GM21576 (cell line): ENCODE results near the gene ZNF282.
A peak's percentile ranks its signal among the peaks of the same experiment; 100 is the strongest.

Experiments
- ATAC-seq: cut with Tn5 transposase; IDR thresholded peaks from one replicate; pipeline ENCODE4 v1.9.1; 2021; ENCODE audit warnings: mild to moderate bottlenecking, moderate library complexity; ENCODE audit not compliant: unreplicated experiment

ZNF282 gene

DNA sequence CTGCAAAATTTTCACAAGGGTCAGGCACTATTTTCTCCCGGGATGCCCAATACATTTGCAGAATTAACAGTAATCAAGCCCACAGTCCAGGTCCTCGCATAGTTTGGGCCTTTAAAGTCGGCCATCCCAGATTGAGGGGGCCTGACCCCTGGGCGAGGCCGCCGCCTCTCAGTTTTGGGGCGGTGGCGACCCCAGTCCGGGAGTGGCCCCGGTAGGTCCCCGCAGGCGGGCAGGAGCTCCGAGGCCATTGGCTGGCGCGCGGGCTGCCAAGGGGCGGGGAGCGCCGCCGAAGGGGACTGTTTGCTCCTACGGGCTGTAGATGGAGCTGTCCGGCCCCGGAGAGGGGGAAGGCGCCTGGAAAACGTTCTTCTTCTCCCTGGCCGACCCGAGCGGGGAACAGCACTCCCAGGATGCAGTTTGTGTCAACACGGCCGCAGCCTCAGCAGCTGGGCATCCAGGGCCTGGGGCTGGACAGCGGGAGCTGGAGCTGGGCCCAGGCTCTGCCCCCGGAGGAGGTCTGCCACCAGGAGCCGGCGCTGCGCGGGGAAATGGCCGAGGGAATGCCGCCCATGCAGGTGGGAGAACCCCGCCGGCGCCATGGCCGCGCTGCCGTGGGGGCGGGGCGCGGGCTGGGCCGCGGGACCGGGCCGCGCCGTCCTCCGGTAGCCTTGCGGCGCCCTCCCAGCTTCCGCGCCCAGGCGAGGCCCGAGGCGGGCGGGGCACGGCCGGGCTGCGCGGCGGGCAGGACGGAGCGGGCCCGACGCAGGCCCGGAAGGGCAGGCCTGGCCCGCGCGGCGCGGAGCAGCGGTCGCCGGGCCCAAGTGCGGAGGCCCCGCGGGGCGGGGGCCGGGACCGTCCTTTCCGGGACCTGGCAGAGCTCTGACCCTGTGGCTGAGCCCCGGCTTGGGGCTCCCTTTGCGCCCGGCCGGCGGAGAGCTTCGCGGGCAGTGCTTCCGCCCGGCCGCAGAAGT, at the start of gene ZNF282:
ZNF282 (plus strand) TSS at position 367 of the 971 bp plus-strand sequence; CDS start at position 411, 44 bp downstream.
- peak; percentile 89 for ATAC-seq

DNA sequence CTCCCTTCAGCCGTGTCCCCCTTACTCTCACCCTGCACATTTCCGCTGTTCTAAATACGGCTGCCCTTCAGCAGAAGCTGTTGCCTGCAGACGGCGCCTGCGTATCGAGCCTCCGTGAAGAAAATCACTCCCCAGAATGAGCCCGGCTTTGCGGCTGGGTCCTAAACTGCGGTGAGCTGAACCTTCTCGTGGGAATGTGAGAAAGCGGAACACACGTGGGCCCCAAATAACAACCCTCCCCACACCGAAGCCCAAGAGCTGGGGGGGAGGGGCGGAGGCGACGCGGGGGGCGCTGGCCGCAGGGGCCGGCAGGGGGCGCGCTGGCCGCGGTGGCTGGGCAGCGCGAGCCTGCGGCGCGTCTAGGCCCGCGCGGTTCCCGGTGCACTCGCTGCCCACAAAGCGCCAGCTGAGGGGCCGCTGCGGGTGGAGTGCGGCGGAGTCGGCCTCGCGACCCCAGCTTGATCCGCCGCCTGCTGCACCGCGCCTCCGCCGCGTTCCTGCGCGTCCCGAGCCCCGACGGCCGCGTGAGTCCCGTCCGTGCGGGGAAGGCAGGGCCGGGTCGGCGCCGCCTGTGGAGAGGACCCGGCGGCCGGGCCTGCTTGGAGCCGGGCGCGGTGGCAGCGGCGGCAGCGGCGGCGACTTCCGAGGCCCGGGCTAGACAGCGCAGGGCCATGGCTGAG, 48.1 kb upstream of the ZNF282 start, which contains the start of gene ZNF398:
ZNF398 (plus strand) TSS at position 382 of the 680 bp plus-strand sequence; CDS start at position 672, 290 bp downstream.
- ATAC-seq, result peak; percentile 62

DNA sequence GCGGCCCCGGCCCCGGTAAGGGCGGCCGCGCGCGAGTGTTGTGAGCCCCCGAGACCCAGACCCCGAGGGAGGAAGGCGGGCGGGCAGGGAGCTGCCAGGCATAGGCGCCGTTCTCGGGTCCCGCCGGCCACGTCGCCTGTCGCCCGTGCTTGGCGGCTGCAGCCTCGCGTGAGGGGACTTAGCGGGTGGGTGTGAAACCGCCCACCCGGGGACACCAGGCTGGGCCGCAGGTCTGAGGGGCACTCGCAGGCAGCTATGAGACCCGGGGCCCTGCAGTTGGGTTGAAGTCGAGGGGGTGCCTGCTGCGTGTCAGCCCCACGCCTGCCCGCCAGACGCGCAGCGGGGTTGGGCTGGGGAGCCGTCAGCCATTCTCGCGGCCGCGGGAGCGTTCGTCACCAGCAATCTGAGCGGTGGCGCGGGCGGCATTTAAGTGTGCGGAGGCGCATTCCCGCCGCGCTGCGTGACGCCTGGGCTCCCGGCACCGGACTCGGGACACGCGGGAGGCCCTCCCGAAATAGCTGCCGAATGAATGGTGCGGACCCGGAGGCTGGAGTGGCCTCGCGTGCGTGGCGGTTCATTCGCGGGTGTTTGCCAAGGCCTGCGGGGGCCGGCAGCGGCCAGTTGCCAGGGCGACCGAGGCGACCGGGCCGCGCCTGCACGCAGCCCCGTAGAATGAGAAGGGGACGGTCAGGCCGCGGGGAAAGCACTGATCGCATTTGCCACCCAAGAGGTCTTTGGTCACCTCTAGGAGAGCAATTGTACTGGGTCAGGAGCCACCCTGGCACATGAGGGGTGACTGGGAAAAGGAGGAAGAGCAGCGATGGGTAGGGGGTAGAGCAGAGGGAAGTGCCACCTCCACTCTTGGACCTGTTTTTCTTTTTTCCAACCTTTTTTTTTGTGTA, 47.3 kb upstream of the ZNF282 start:
- ATAC-seq, result peak; percentile 29

DNA sequence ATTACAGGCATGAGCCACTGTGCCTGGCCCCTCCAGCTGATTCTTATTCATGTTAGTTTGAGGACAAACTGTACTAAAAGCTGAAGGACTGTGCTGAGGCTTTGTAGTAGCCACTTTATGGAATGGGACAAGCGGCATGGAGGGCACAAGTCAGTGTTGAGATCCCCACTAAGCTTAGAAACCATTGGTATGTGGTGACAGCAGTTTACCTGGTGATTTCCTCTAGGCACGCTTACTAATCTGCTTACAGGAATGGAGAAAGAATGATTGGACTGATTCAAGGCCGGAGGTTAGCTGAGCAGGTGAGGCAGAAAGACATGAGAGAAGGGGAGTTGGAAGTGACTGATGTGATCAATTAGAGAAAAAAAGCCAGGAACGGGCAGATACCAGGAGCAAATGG, 44.4 kb upstream of the ZNF282 start:
- no peak for ATAC-seq

DNA sequence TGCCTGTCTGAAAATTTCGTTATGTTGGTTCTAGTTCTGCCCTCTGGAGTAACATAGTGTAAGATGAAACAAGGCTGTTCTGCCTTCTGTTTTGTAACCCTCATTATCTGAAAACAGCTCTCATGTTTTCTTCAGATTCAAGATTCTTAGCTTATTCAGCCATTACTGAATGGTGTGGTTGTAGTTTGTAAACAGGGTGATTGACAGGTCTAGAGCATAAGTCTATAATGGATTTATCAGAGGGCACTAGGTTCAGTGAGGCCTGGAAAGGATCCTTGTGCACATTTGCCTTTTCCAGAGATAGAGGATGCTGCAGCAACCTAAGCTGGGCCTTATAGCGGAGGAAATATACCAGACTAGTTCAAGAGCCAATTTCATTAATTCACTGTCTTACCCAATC, 42.0 kb upstream of the ZNF282 start:
- ATAC-seq, result no peak

DNA sequence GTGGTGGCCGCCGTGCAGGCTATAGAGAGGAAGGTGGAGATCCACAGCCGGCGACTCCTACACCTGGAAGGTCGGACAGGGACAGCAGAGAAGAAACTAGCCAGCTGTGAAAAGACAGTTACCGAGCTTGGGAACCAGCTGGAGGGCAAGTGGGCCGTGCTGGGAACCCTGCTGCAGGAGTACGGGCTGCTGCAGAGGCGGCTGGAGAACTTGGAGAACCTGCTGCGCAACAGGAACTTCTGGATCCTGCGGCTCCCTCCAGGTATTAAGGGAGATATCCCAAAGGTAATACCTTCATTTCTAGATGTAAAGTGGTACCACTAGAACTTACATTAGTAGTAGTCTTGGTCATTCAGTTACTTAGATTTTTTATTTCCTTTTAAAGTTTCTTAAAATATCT, 41.3 kb upstream of the ZNF282 start:
- ATAC-seq, result no peak

DNA sequence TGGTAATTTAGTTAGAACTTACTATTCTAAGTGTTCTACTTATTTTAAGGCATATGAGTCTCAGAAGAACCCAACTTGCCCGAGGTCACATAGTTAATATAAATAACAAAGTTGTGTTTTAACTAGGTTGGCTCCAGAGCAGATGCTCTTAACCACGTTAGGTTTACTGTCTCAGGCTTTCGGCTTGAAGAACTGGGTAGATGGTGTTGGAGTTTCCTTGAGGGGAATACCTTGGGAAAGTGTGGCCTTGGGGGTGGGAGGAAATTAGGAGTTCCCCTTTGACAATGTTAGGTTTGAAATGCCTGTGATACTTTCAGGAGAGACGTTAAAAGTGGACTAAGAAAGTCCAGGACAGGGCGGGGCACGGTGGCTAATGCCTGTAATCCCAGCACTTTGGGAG, 38.4 kb upstream of the ZNF282 start:
- ATAC-seq, result no peak

DNA sequence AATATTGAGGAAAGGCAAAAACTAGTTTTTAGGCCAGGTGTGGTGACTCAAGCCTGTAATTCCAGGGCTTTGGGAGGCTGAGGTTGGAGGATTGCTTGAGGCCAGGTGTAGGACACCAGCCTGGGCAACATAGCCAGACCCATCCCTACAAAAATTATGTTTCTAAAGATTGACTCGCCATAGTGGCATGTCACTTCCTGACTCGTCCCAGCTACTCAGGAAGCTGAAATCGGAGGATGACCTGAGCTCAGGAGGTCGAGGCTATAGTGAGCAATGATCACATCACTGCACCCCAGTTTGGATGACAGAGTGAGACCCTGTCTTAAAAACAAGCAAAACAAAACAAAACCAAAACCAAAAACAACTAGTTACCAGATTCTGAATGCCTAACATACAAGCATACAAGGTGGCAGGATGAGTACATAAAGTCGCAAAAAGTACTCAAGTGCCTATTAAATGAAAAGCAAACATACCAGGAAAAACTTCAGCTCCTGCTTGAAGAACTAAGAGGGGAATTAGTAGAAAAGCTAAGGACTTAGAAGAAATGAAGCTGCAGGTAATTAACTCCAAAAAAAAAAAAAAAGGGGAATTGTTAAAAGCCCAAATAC, 34.0 kb upstream of the ZNF282 start:
- no peak for ATAC-seq

DNA sequence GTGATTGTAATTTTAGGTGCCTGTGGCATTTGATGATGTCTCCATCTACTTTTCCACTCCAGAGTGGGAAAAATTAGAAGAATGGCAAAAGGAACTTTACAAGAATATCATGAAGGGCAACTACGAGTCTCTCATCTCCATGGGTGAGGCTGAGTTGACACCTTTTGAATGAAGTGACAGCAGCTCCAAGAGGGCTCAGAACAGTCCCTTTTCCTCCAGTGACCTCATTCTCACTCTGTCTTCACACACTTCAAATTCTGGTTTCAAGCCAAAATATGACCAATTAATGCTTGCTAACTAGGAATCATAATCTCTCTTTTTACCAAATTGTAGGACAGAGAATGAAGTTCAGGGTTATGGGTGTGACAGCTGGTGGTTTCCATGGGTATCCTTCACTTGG, 29.2 kb upstream of the ZNF282 start:
- no peak for ATAC-seq

DNA sequence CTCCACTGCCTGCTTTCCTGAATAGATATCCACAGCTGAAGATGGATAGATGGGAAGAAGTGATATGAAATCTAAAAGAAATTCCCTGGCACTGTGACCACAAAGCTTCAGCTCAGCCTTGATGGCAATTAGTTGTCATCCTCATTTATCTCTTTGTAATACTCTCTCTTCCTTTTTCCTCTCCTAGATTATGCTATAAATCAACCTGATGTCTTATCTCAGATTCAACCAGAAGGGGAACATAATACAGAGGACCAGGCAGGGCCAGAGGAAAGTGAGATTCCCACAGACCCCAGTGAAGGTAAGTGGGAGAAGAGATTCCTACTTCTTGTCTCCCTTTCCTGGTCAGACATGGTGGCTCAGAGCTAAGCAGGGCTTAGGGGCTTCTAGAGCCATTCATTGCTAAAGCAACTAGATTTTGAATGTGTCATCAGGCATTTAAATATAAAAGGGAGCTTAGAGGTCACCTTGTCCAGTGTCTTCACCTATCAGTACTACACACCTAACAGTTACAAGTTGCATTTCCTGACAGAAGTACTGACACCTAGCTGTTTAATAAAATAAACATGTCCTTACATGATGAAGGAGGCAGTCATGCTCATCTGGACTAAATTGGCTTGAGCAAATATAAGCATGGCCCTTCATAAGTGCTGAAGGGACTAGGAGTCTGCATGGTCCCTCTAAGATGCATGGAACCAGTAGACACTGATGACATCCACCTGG, 28.6 kb upstream of the ZNF282 start:
- no peak for ATAC-seq

DNA sequence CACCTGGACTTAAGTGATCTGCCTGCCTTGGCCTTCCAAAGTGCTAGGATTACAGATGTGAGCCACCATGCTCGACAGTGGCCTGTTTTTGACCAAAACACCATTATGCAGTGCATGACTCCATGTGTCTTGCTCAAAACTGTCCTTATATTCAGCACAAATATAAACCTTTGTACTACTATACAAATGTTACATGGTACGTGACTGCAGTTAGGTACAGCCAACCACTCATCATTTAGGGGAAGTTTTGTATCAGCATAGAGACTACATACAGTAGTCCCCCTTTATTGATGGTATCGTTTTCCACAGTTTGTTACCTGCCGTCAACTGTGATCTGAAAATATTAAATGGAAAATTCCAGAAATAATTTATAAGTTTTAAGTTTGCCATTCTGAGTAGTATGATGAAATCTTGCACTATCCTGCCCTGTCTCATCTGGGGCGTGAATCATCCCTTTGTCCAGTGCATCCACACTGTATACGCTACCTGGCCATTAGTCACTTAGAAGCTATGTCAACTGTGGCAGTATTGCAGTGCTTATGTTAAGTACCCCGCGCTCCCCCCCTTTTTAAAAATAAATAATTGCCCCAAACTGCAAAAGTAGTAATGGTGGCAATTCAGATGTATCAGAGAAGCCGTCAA, 23.3 kb upstream of the ZNF282 start:
- ATAC-seq, result no peak

DNA sequence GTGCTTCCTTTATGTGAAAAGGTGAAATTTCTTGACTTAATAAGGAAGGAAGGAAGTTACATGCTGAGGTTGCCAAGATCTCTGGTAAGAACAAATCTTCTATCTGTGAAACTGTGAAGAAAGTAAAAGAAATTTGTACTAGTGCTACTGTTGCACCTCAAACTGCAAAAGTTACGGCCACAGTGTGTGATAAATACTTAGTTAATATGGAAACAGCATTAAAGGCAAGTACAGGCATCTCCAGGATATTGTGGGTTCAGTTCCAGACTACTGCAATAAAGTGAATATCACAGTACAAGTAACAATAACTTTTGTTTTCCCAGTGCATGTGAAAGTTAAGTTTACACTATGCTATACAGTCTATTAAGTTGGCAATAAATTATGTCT, 22.8 kb upstream of the ZNF282 start:
- no peak for ATAC-seq

DNA sequence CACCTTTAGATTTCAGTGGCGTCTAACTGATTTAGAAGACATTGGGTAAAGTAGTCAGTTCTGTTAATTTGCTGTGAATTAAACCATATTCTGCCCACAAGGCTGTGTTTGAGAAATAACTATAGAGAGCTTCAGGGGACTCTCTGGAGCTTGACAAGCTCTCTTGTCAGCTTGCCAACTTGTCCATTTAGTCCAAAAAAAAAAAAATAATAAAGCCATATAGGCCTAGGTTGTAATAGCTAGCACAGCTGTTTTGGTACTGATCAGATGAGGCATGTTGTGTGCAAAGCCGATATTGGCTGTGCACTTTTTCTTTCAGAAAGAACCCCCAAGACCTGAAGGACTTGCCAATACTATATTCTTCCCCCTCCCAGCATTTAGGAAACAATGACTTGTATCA, 20.2 kb upstream of the ZNF282 start:
- no peak for ATAC-seq

DNA sequence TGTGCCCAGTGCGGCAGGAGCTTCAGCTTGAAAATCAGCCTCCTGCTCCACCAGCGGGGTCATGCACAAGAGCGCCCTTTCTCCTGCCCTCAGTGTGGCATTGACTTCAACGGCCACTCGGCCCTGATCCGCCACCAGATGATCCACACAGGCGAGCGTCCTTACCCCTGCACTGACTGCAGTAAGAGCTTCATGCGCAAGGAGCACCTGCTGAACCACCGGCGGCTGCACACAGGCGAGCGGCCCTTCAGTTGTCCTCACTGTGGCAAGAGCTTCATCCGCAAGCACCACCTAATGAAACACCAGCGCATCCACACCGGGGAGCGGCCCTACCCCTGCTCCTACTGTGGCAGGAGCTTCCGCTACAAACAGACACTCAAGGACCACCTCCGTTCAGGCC, 16.1 kb upstream of the ZNF282 start:
- no peak for ATAC-seq

DNA sequence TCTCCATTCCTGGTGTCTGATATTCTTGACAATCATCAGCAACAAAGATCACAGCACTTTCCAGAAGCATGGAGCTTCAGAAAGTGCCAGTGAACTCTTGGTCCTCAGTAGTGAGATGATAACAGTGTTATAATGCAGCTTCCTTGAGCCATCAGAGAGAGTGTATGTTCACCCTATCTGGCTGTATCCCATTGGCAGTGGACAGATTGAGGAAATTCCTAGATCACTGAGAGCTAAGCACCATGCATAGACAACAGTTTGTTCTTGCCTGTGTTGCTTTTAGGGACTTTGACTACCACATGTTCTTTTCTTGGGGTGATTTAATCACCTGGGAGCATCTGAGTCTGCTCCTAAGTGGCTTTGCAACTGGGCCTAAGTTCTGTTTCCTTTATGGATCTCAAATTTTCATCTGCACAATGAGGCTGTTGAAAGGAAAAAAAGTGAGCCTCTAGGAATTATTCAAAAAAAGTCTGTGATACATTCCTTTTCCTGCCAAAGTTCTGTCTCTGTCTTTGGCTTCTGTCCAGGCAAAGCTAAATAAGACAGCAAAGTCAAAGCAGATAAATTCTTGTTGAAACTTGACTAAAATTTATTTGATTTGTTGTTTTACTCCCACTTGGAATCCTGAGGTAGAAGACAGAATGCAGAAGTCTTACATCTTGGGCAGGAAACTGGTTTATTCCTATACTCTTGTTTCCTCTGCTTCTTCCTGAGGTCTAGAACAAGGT, 14.5 kb upstream of the ZNF282 start:
- ATAC-seq, result no peak

DNA sequence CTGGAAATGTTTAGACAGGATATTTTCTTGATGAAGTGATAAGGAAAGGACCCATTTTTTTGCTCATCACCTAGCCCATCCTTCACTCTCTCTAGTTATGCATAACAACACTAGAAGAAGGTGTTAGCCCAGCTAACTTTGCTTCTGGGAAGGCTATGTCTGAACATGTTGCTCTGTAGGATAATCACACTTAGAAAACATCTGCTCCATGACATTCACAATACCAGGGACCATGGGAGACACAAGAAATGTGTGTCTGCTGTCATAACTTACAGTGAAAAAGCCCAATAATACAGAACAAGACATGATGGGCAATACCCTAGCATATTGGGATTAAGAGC, 13.9 kb upstream of the ZNF282 start:
- no peak for ATAC-seq

DNA sequence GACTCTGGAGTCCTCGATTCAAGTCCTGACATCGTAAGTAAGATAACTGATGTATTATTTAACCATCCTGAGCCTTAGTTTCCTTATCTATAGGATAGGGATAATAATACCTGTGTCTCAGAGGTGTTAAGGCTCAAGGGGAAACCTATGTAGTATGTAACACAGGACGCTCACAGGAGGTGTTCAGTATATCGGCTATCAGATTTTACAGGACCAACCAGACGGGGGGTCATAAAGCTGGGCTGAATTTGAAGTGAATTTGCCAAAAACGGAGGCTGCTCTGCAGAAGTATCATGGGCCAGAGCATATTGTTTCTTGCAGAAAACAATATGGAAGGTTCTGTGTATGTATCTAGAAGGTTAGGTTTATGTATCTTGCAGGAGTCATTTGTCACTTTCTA, 11.1 kb upstream of the ZNF282 start:
- ATAC-seq, result no peak

DNA sequence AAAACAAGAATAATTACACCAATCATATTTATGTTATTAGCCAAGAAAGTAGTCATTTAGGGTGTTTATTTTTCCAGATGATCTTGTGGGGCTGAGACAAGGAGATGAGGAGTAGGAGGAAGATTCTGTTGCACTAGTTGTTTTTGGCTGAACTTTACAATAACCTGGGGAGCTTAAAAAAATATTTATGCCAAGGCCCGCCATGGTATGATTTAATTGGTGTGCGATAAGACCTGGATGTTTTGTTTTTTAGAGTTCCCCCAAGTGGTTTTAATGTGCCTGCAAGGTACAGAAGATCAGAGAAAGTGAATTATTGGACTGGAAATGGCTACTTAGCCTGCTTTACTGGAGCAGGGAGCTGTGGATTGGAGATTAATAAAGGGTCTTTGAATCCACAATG, 7.1 kb upstream of the ZNF282 start:
- ATAC-seq, result no peak
